IMR-90 (cell line): Measurements from ENCODE around the gene DENND10.

Experiments used
- BHLHE40 ChIP-seq: fragments of 150-350 bp; IDR thresholded peaks from 2 replicates; pipeline ENCODE4 v1.6.1; 2016; ENCODE audit warnings: mild to moderate bottlenecking, low read depth, low read length
- POLR2A ChIP-seq: IDR thresholded peaks from 2 replicates; pipeline ENCODE4 v1.6.1; 2012; ENCODE audit warnings: mild to moderate bottlenecking, low read depth, low read length
- RAD21 ChIP-seq: IDR thresholded peaks from 2 replicates; pipeline ENCODE4 v1.6.1; 2012; ENCODE audit warnings: low read length, improper control_type of control experiment
- SMC3 ChIP-seq: fragments of 150-350 bp; IDR thresholded peaks from 2 replicates; pipeline ENCODE4 v1.6.1; 2016; ENCODE audit warnings: low read depth, mild to moderate bottlenecking, antibody characterized with exemption, low read length, moderate library complexity
- TF ChIP-seq, protein P1 (sequence below): conservative IDR thresholded peaks from 2 replicates; pipeline ENCODE4 v1.5.1; 2012; ENCODE audit warnings: mild to moderate bottlenecking, low read depth, low read length, improper control_type of control experiment
- TF ChIP-seq, protein P2 (sequence below): fragments of 150-350 bp; IDR thresholded peaks from 2 replicates; pipeline ENCODE4 v1.6.1; 2016; ENCODE audit warnings: low read depth, mild to moderate bottlenecking, low read length, moderate library complexity, borderline replicate concordance

DNA sequence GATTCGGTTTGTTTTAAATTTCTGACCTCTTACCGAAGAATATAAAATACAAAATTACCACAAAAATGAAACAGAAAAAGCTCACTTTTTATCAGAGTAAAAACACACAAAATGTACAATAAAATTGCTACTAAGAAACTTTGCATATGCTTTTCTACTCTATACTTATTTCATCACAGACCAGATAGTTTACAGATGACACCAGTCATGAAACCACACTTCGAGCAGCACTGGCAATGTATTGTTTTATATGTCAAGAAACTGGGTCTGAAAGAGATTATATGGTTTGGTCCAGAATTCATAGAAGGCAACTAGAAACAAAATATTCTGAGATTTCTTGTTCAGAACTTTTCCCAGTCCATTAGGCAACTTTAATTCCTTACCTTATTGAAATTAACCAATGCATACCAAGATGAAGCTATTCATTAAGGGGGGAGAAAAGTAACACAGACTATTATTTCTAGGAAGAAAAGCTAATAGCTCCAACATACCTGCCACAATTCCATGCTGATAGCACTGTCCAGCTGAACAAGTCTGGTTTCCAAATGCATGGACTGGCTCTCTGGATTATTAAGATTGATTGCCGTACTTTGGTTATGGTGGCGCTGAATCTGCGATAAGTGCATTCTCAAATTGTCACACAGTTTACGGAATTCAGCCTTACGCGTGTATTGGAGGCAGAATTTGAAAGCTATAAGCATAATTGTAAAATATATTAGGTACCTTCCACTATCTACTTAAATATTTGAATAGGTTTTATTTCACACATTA lies 33.3 kb upstream of the DENND10 start:
- TF ChIP-seq, protein P1, sequence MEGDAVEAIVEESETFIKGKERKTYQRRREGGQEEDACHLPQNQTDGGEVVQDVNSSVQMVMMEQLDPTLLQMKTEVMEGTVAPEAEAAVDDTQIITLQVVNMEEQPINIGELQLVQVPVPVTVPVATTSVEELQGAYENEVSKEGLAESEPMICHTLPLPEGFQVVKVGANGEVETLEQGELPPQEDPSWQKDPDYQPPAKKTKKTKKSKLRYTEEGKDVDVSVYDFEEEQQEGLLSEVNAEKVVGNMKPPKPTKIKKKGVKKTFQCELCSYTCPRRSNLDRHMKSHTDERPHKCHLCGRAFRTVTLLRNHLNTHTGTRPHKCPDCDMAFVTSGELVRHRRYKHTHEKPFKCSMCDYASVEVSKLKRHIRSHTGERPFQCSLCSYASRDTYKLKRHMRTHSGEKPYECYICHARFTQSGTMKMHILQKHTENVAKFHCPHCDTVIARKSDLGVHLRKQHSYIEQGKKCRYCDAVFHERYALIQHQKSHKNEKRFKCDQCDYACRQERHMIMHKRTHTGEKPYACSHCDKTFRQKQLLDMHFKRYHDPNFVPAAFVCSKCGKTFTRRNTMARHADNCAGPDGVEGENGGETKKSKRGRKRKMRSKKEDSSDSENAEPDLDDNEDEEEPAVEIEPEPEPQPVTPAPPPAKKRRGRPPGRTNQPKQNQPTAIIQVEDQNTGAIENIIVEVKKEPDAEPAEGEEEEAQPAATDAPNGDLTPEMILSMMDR, result no peak
- TF ChIP-seq, protein P2, sequence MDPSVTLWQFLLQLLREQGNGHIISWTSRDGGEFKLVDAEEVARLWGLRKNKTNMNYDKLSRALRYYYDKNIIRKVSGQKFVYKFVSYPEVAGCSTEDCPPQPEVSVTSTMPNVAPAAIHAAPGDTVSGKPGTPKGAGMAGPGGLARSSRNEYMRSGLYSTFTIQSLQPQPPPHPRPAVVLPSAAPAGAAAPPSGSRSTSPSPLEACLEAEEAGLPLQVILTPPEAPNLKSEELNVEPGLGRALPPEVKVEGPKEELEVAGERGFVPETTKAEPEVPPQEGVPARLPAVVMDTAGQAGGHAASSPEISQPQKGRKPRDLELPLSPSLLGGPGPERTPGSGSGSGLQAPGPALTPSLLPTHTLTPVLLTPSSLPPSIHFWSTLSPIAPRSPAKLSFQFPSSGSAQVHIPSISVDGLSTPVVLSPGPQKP, result no peak
- TF ChIP-seq BHLHE40 (no peak), POLR2A (no peak), RAD21 (no peak), SMC3 (no peak)
